HepG2 (cell line): ENCODE results near the gene SYNPR. TPM values are rescaled to one million over a fixed set of nuclear protein-coding genes. Genes with fewer than 3 reads are reported as not detected.

Source experiments
- ATAC-seq: fragments of 200-7000 bp; cut with Tn5 transposase; 3 replicates; pipeline ENCODE4 v1.9.1; 2020; ENCODE audit warnings: mild to moderate bottlenecking, moderate library complexity
- BruUV-seq: library from RNA; stranded (reverse); fragments of 400-500 nt; replicated peaks from 2 replicates; lab custom pipeline; 2021; lab: Mats Ljungman, UMichigan
- CTCF ChIA-PET: fragments of 300-600 bp; formaldehyde crosslinking; extraction: SDS; loops from one replicate; lab custom pipeline; 2021; ENCODE audit warnings: low total read pairs, inconsistent platforms, low intra/inter-chr PET ratio; lab: Yijun Ruan, JAX
- POLR2A ChIA-PET: fragments of 350-600 bp; sonication (Branson Sonifier 250); formaldehyde crosslinking; loops from one replicate; lab custom pipeline; 2020; ENCODE audit warnings: antibody characterized with exemption, inconsistent platforms; lab: Yijun Ruan, JAX
- DNase-seq: peaks from one replicate; pipeline ENCODE4 v3.0.0-alpha.2; 2015; ENCODE audit warnings: low spot score
- FAIRE-seq: peaks from 3 replicates; lab custom pipeline; 2011; peaks lifted over from hg19 to GRCh38; lab: Jason Lieb, UNC
- H2AFZ ChIP-seq: one replicate; pipeline ENCODE4 v1.6.1; 2011; ENCODE audit warnings: low read length, inconsistent platforms
- H3K27ac ChIP-seq: fragments of 300-600 bp; 3 replicates; pipeline ENCODE4 v1.8.0; 2011; ENCODE audit warnings: mixed run types, mild to moderate bottlenecking, mixed read lengths, low read length, inconsistent platforms; ENCODE audit not compliant: insufficient read depth; ENCODE audit errors: extremely low read length
- H3K27me3 ChIP-seq, 2 experiments: fragments of 200-600 bp in 1 of 2; 2 replicates in 1 of 2; 3 replicates in 1 of 2; pipeline versions ENCODE4 v1.6.0 to v1.8.0; 2011; ENCODE audit warnings: low read length in 2 of 2, mild to moderate bottlenecking in 2 of 2, moderate library complexity in 2 of 2, inconsistent platforms in 1 of 2; ENCODE audit not compliant: insufficient read depth in 2 of 2, control insufficient read depth in 1 of 2
- H3K36me3 ChIP-seq, 2 experiments: fragments of 200-600 bp in 1 of 2; replicated peaks in 1 of 2; 2 replicates in 1 of 2; 3 replicates in 1 of 2; pipeline versions ENCODE4 v1.5.1 to v1.8.0; 2011; ENCODE audit warnings: low read length in 2 of 2, inconsistent platforms in 1 of 2; ENCODE audit not compliant: insufficient read depth in 2 of 2, control insufficient read depth in 1 of 2
- H3K4me1 ChIP-seq: 2 replicates; pipeline ENCODE4 v1.5.1; 2012; ENCODE audit warnings: low read length, inconsistent platforms; ENCODE audit not compliant: insufficient read depth
- H3K4me2 ChIP-seq: 2 replicates; pipeline ENCODE4 v1.6.0; 2011; ENCODE audit warnings: low read depth, low read length, inconsistent platforms
- H3K4me3 ChIP-seq, 3 experiments: fragments of 200-600 bp in 1 of 3; sonication (generic), shearing (Covaris generic) in 1 of 3; replicated peaks in 1 of 3; 2 replicates each; pipeline ENCODE4 v1.5.1; 2011 to 2016; ENCODE audit warnings: low read length in 3 of 3, inconsistent platforms in 2 of 3, low read depth in 2 of 3, mild to moderate bottlenecking in 2 of 3, control low read depth in 1 of 3, mixed read lengths in 1 of 3; ENCODE audit not compliant: insufficient read depth in 1 of 3
- H3K79me2 ChIP-seq: one replicate; pipeline ENCODE4 v1.6.1; 2011; ENCODE audit warnings: low read length, inconsistent platforms; ENCODE audit not compliant: insufficient read depth
- H3K9ac ChIP-seq: 2 replicates; pipeline ENCODE4 v1.6.0; 2011; ENCODE audit warnings: mild to moderate bottlenecking, low read depth, low read length, inconsistent platforms; ENCODE audit not compliant: insufficient read depth
- H3K9me3 ChIP-seq: 2 replicates; pipeline ENCODE4 v1.5.1; 2012; ENCODE audit warnings: mild to moderate bottlenecking, low read length
- H4K20me1 ChIP-seq: 2 replicates; pipeline ENCODE4 v1.6.0; 2011; ENCODE audit warnings: inconsistent platforms, mild to moderate bottlenecking, low read length, moderate library complexity; ENCODE audit not compliant: insufficient read depth
- EED ChIP-seq: sonication (generic); formaldehyde crosslinking; IDR thresholded peaks from 2 replicates; pipeline ENCODE4 v1.5.0; 2020; ENCODE audit warnings: mild to moderate bottlenecking, missing genetic modification reagents
- FOXM1 ChIP-seq: sonication (generic); formaldehyde crosslinking; IDR thresholded peaks from 2 replicates; pipeline ENCODE4 v1.5.0; 2020; ENCODE audit warnings: missing genetic modification reagents
- KLF16 ChIP-seq, 2 experiments: sonication (generic) in 1 of 2; formaldehyde crosslinking in 1 of 2; IDR thresholded peaks; 2 replicates each; pipeline versions ENCODE4 v1.6.1 to v1.8.0; 2016 to 2023; ENCODE audit warnings: missing genetic modification reagents in 2 of 2, missing compliant biosample characterization in 1 of 2
- MTF2 ChIP-seq: sonication (generic); formaldehyde crosslinking; IDR thresholded peaks from 2 replicates; pipeline ENCODE4 v1.5.0; 2020; ENCODE audit warnings: missing genetic modification reagents, borderline replicate concordance
- NFYB ChIP-seq: sonication (generic); formaldehyde crosslinking; IDR thresholded peaks from 2 replicates; pipeline ENCODE4 v1.4.0; 2020; ENCODE audit warnings: missing genetic modification reagents
- SSRP1 ChIP-seq: IDR thresholded peaks from 2 replicates; pipeline ENCODE4 v1.6.1; 2016; ENCODE audit warnings: control low read depth
- ZEB1 ChIP-seq: IDR thresholded peaks from 2 replicates; pipeline ENCODE4 v1.6.1; 2012; ENCODE audit warnings: mild to moderate bottlenecking, low read depth, inconsistent platforms; ENCODE audit not compliant: insufficient replicate concordance
- ZNF230 ChIP-seq: sonication (generic); formaldehyde crosslinking; IDR thresholded peaks from 2 replicates; pipeline ENCODE4 v1.4.0; 2020; ENCODE audit warnings: mild to moderate bottlenecking, missing genetic modification reagents
- ZNF282 ChIP-seq: fragments of 450-650 bp; IDR thresholded peaks from 2 replicates; pipeline ENCODE4 v1.6.1; 2018; ENCODE audit not compliant: partially characterized antibody
- ZNF34 ChIP-seq: sonication (generic); formaldehyde crosslinking; IDR thresholded peaks from 2 replicates; pipeline ENCODE4 v1.4.0; 2020; ENCODE audit warnings: mild to moderate bottlenecking, missing genetic modification reagents, borderline replicate concordance
- ZNF354B ChIP-seq: sonication (generic); formaldehyde crosslinking; IDR thresholded peaks from 2 replicates; pipeline ENCODE4 v1.8.0; 2022; ENCODE audit warnings: mild to moderate bottlenecking, missing genetic modification reagents
- ZNF777 ChIP-seq: sonication (generic); formaldehyde crosslinking; IDR thresholded peaks from 2 replicates; pipeline ENCODE4 v1.4.0; 2020; ENCODE audit warnings: missing genetic modification reagents
- ZSCAN20 ChIP-seq: sonication (generic); formaldehyde crosslinking; IDR thresholded peaks from 2 replicates; pipeline ENCODE4 v1.4.0; 2020; ENCODE audit warnings: missing genetic modification reagents, mild to moderate bottlenecking, borderline replicate concordance
- WGBS: methylation state at CpG from one replicate; pipeline ENCODE4 v1.1.6; 2017; ENCODE audit warnings: low lambda C conversion rate; 5-methylcytosine and 5-hydroxymethylcytosine counted together
- in situ Hi-C: cut with HindIII; loops from 2 replicates; pipeline ENCODE4 v1.10.0; 2017; ENCODE audit warnings: low pct_unique_long_range_greater_than_20kb; ENCODE audit not compliant: extremely low pct_ligation_motif_present
- intact Hi-C: fragments of 100-400 bp; cut with micrococcal nuclease; formaldehyde crosslinking; loops from one replicate; pipeline ENCODE4 v1.10.0; 2022; ENCODE audit not compliant: unreplicated experiment
- polyA plus RNA-seq, 8 experiments: library from polyadenylated mRNA; depleted of rRNA in 3 of 8; stranded (reverse) in 7 of 8; unstranded in 1 of 8; fragments of >200 nt; fragmentation: Illumina TruSeq in 4 of 8; extraction: Trizol in 4 of 8; gene quantifications; 2 replicates each; pipeline versions ENCODE4 v1.2.1 to v1.2.3, GENCODE V29; 2011 to 2016; ENCODE audit warnings: low read depth in 4 of 8, missing spikeins in 1 of 8, mixed read lengths in 1 of 8; ENCODE audit not compliant: insufficient read depth in 1 of 8
- total RNA-seq, 5 experiments: library from RNA; depleted of rRNA; stranded (reverse); fragments of >200 nt; fragmentation: Illumina TruSeq; extraction: Trizol; gene quantifications; 2 replicates each; pipeline ENCODE4 v1.2.3, GENCODE V29; 2016; ENCODE audit warnings: low read depth in 1 of 5
- TF ChIP-seq, protein P1 (sequence below): sonication (generic); formaldehyde crosslinking; IDR thresholded peaks from 2 replicates; pipeline ENCODE4 v1.4.0; 2020; ENCODE audit warnings: low read depth, missing genetic modification reagents
- TF ChIP-seq, protein P2 (sequence below): sonication (generic); formaldehyde crosslinking; IDR thresholded peaks from 2 replicates; pipeline ENCODE4 v1.5.0; 2020; ENCODE audit warnings: missing genetic modification reagents, mild to moderate bottlenecking, borderline replicate concordance
- TF ChIP-seq, protein P3 (sequence below): sonication (generic); formaldehyde crosslinking; IDR thresholded peaks from 2 replicates; pipeline ENCODE4 v1.4.0; 2020; ENCODE audit warnings: missing genetic modification reagents

The SYNPR gene
- total and polyA plus RNA-seq, 2 of the 13 experiments (the other 11 are each of a cell fraction or from before 2014, with no cell fraction given) = 0.04 TPM; not detected in 1

GRCh38 chr3:63479661-63480035 lies 201.5 kb downstream of the SYNPR start (continued):
- TF ChIP-seq, protein P1, sequence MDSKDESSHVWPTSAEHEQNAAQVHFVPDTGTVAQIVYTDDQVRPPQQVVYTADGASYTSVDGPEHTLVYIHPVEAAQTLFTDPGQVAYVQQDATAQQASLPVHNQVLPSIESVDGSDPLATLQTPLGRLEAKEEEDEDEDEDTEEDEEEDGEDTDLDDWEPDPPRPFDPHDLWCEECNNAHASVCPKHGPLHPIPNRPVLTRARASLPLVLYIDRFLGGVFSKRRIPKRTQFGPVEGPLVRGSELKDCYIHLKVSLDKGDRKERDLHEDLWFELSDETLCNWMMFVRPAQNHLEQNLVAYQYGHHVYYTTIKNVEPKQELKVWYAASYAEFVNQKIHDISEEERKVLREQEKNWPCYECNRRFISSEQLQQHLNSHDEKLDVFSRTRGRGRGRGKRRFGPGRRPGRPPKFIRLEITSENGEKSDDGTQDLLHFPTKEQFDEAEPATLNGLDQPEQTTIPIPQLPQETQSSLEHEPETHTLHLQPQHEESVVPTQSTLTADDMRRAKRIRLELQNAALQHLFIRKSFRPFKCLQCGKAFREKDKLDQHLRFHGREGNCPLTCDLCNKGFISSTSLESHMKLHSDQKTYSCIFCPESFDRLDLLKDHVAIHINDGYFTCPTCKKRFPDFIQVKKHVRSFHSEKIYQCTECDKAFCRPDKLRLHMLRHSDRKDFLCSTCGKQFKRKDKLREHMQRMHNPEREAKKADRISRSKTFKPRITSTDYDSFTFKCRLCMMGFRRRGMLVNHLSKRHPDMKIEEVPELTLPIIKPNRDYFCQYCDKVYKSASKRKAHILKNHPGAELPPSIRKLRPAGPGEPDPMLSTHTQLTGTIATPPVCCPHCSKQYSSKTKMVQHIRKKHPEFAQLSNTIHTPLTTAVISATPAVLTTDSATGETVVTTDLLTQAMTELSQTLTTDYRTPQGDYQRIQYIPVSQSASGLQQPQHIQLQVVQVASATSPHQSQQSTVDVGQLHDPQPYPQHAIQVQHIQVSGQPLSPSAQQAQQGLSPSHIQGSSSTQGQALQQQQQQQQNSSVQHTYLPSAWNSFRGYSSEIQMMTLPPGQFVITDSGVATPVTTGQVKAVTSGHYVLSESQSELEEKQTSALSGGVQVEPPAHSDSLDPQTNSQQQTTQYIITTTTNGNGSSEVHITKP (CRISPR knock-in tag) = no peak

- no peak for FAIRE-seq
- ChIA-PET POLR2A (no interaction called here), CTCF (no interaction called here)
Measured at GRCh38 chr3:63481627-63482026, 203.5 kb downstream of the SYNPR start.

More at GRCh38 chr3:63481627-63482026, 203.5 kb downstream of the SYNPR start:
- H3K4me3 ChIP-seq = no peak overlapping the region
- H3K4me1 ChIP-seq = peaks cover 7% of the 10 kb centered on the region
- H3K36me3 ChIP-seq = no peaks in the 10 kb centered on the region
- H4K20me1 ChIP-seq = no peaks in the 10 kb centered on the region
- ATAC-seq (no peak), DNase-seq (no peak)
- H3K4me2 ChIP-seq = no peak overlapping the region
- H3K79me2 ChIP-seq = no peaks in the 10 kb centered on the region
- no peak overlapping the region for H3K27ac ChIP-seq
- WGBS = 8% methylated on average over 6 of the region's 6 CpGs
- intact Hi-C loops = no loop called here
- H3K27me3 ChIP-seq = no peaks in the 10 kb centered on the region; a peak in 1 of 5 replicates
- no peak overlapping the region for H3K9ac ChIP-seq
- no peak for TF ChIP-seq SSRP1 (CRISPR knock-in tag)
- no peak for TF ChIP-seq KLF16 (CRISPR knock-in tag; IDR thresholded peaks at IDR 0.05)
- TF ChIP-seq EED = no peak
- TF ChIP-seq ZNF230 = no peak
- TF ChIP-seq ZNF34 = no peak
- no peak for TF ChIP-seq MTF2 (CRISPR knock-in tag)
- no peak for TF ChIP-seq ZSCAN20 (CRISPR knock-in tag)
- TF ChIP-seq NFYB (CRISPR knock-in tag) = no peak
- TF ChIP-seq ZEB1 = no peak
- TF ChIP-seq, protein P2, sequence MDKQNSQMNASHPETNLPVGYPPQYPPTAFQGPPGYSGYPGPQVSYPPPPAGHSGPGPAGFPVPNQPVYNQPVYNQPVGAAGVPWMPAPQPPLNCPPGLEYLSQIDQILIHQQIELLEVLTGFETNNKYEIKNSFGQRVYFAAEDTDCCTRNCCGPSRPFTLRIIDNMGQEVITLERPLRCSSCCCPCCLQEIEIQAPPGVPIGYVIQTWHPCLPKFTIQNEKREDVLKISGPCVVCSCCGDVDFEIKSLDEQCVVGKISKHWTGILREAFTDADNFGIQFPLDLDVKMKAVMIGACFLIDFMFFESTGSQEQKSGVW = no peak
- TF ChIP-seq FOXM1 = no peak
- TF ChIP-seq ZNF354B (CRISPR knock-in tag) = no peak
- no peak for TF ChIP-seq ZNF777 (CRISPR knock-in tag)
- TF ChIP-seq, protein P3, sequence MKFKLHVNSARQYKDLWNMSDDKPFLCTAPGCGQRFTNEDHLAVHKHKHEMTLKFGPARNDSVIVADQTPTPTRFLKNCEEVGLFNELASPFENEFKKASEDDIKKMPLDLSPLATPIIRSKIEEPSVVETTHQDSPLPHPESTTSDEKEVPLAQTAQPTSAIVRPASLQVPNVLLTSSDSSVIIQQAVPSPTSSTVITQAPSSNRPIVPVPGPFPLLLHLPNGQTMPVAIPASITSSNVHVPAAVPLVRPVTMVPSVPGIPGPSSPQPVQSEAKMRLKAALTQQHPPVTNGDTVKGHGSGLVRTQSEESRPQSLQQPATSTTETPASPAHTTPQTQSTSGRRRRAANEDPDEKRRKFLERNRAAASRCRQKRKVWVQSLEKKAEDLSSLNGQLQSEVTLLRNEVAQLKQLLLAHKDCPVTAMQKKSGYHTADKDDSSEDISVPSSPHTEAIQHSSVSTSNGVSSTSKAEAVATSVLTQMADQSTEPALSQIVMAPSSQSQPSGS = no peak
- TF ChIP-seq ZNF282 = no peak
- no peak overlapping the region for H2AFZ ChIP-seq
- in situ Hi-C loops = no loop called here
- H3K9me3 ChIP-seq = no peaks in the 10 kb centered on the region
- BruUV-seq = no TSS peak
